CD4-positive, alpha-beta memory T cell (primary cell): ENCODE data around the gene TOR1AIP1. TPM values are rescaled to one million over a fixed set of nuclear protein-coding genes. Genes with fewer than 3 reads are reported as not detected.

Experiments used
- CTCF ChIA-PET: fragments of 350-600 bp; sonication (Branson Sonifier 250); formaldehyde crosslinking; loops from one replicate; lab custom pipeline; 2021; ENCODE audit warnings: inconsistent platforms; ENCODE audit not compliant: partially characterized antibody; lab: Charles Lee
- POLR2A ChIA-PET: fragments of 350-600 bp; sonication (Branson Sonifier 250); formaldehyde crosslinking; loops from one replicate; lab custom pipeline; 2021; ENCODE audit not compliant: partially characterized antibody; lab: Charles Lee
- DNase-seq, 5 donors: peaks; one replicate each; pipeline versions ENCODE4 v3.0.0 to v3.0.0-alpha.2; 2020 to 2022; ENCODE audit warnings: mixed read lengths in 1 of 5
- H3K27ac ChIP-seq: one replicate; pipeline ENCODE4 v1.7.0; 2013; ENCODE audit warnings: low read depth, low read length
- H3K27me3 ChIP-seq: 2 replicates; pipeline ENCODE4 v1.7.0; 2013; ENCODE audit warnings: mild to moderate bottlenecking, low read length, moderate library complexity; ENCODE audit not compliant: insufficient read depth
- H3K36me3 ChIP-seq: 2 replicates; pipeline ENCODE4 v1.7.0; 2013; ENCODE audit warnings: mild to moderate bottlenecking, low read length, moderate library complexity; ENCODE audit not compliant: insufficient read depth
- H3K4me1 ChIP-seq: 2 replicates; pipeline ENCODE4 v1.7.0; 2013; ENCODE audit warnings: mild to moderate bottlenecking, low read length, moderate library complexity; ENCODE audit not compliant: insufficient read depth
- H3K4me3 ChIP-seq, 2 donors: one replicate each; pipeline ENCODE4 v1.7.0; 2013; ENCODE audit warnings: low read length in 2 of 2, mild to moderate bottlenecking in 1 of 2
- H3K9me3 ChIP-seq, 2 donors: one replicate each; pipeline ENCODE4 v1.7.0; 2013; ENCODE audit warnings: low read length in 2 of 2, control low read depth in 1 of 2; ENCODE audit not compliant: control insufficient read depth in 1 of 2
- H3K27ac Mint-ChIP-seq, 7 donors: one replicate each; pipeline ENCODE4 v1.8.0; 2020 to 2021; ENCODE audit warnings: mixed read lengths in 7 of 7, mild to moderate bottlenecking in 6 of 7, inconsistent platforms in 3 of 7, moderate library complexity in 3 of 7
- H3K27me3 Mint-ChIP-seq, 2 donors: one replicate each; pipeline ENCODE4 v1.8.0; 2020 to 2021; ENCODE audit warnings: mixed read lengths in 2 of 2
- H3K36me3 Mint-ChIP-seq, 2 donors: one replicate each; pipeline ENCODE4 v1.8.0; 2020 to 2021; ENCODE audit warnings: mixed read lengths in 2 of 2, inconsistent platforms in 1 of 2, mild to moderate bottlenecking in 1 of 2
- H3K4me1 Mint-ChIP-seq, 4 donors: one replicate each; pipeline ENCODE4 v1.8.0; 2020 to 2021; ENCODE audit warnings: mixed read lengths in 4 of 4, mild to moderate bottlenecking in 1 of 4
- H3K4me3 Mint-ChIP-seq, 8 donors: one replicate each; pipeline ENCODE4 v1.8.0; 2020 to 2021; ENCODE audit warnings: mixed read lengths in 8 of 8, mild to moderate bottlenecking in 7 of 8, moderate library complexity in 6 of 8, inconsistent platforms in 3 of 8
- H3K9me3 Mint-ChIP-seq, 8 donors: one replicate each; pipeline ENCODE4 v1.8.0; 2020 to 2021; ENCODE audit warnings: mixed read lengths in 8 of 8, mild to moderate bottlenecking in 5 of 8, inconsistent platforms in 3 of 8, moderate library complexity in 1 of 8
- intact Hi-C: fragments of 100-400 bp; cut with micrococcal nuclease; formaldehyde crosslinking; loops from one replicate; pipeline ENCODE4 v1.15.1; 2023
- polyA plus RNA-seq, 2 donors: library from polyadenylated mRNA; unstranded; fragments of 300-500 nt; fragmentation: Illumina TruSeq; gene quantifications; one replicate each; pipeline ENCODE4 v1.2.3, GENCODE V29; 2021
- total RNA-seq, 2 experiments: library from RNA; stranded (reverse); gene quantifications; one replicate each; pipeline ENCODE4 v1.2.3, GENCODE V29; 2021

The TOR1AIP1 gene
- total and polyA plus RNA-seq, 4 experiments from 2014 or later = 53.8 to 90.6 (median 70.1) TPM

DNA sequence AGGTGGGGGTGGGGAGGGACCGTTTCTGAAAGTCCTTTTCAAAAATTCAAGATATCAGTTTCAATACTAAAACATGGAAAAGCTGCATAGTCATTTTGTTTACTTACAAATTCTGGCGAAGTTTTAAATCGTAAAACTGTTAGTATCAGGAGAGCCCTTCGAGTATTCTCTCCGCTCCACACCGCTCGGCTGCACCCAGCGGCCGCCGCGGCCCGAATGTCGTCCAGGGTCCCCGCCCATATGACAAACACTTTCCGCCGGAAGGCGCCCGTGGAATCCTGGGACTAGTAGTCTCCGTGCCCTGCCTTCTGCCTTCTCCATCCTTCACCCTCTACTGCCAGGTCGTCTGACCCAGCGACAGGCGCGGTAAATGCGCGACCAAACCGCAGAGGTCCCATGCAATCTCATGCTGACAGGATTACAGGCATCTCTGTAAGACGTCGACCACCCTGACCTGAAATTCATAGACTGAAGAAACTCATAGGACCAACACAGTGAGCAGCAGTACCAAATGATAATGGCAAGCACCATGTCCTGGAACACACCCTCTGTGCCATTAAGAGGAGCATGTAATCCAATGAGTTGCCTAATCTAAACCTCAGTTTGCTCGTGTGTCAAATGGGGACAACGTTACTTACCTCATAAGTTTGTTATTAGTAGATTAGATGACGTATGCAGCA is 4.4 kb upstream of the TOR1AIP1 start, which contains the start of gene TOR1AIP2:
TOR1AIP2 (minus strand) TSS at position 218 of the 680 bp plus-strand sequence. CDS start 25,138 bp downstream, outside the sequence.
- Mint-ChIP-seq H3K4me3 (peak within 1 kb of the TSS; percentile 88 to 96 (median 91)), H3K27me3 (no peaks in the 10 kb centered on the region), H3K36me3 (peaks cover 3 to 36% of the 10 kb centered on the region in 2 donors), H3K9me3 (no peaks in the 10 kb centered on the region), H3K27ac (peak within 1 kb of the TSS; percentile 90 to 98 (median 96)), H3K4me1 (peaks cover 18 to 65% (median 43%) of the 10 kb centered on the region in 4 donors)
- peak; percentile 78 to 89 (median 80) for DNase-seq
- CTCF ChIA-PET = interaction anchor here (0.9 to 3.2 kb wide), 3 partner anchors 11 to 77 kb away, joined by 3 to 21 read pairs (median 7); partner anchors contain the start of gene CEP350
- no peaks in the 10 kb centered on the region for H3K9me3 ChIP-seq
- peaks cover 4% of the 10 kb centered on the region for H3K36me3 ChIP-seq
- H3K27me3 ChIP-seq = no peaks in the 10 kb centered on the region
- H3K4me3 ChIP-seq = peak within 1 kb of the TSS; percentile 61 to 75
- POLR2A ChIA-PET = interaction anchor here (0.6 to 3.3 kb wide), 4 partner anchors 10 to 290 kb away, joined by 3 to 19 read pairs (median 4); partner anchors contain the start of gene CEP350
- intact Hi-C loops = loop anchor here (5.0 kb wide), 1 partner anchor 45 kb away; no protein-coding TSS in a partner anchor
- peaks cover 44% of the 10 kb centered on the region for H3K4me1 ChIP-seq
- peak within 1 kb of the TSS; percentile 76 for H3K27ac ChIP-seq

DNA sequence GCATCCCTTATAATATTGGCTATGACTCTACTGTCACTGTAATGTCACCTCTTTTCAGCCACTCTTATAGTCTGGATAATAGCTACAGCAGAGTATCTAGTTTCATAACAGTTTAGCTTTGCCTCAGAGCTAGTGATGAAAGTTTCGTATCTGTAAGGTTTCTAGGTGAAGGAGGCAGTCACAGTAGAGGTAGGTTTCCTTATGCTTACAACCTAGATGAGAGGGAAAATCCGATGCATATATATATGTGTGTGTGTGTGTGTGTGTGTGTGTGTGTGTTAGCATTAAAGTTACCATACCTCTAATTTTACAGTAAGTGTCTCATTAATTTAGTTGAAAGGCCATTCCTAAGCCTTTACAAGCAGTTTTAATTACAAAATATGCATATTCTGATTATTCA is 2.3 kb upstream of the TOR1AIP1 start:
- Histone ChIP-seq H3K36me3 (peaks cover 2% of the 10 kb centered on the region), H3K27ac (no peak overlapping the region), H3K4me3 (no peak overlapping the region), H3K27me3 (no peaks in the 10 kb centered on the region), H3K4me1 (peaks cover 48% of the 10 kb centered on the region), H3K9me3 (no peaks in the 10 kb centered on the region)
- no peak for DNase-seq
- H3K9me3 Mint-ChIP-seq = no peaks in the 10 kb centered on the region
- POLR2A ChIA-PET = interaction anchor here (0.7 to 4.3 kb wide), 5 partner anchors 64 to 622 kb away, joined by 3 to 36 read pairs (median 4); partner anchors contain the start of genes ACBD6, CEP350 and QSOX1
- CTCF ChIA-PET = interaction anchor here (1.0 to 4.6 kb wide), 4 partner anchors 12 to 75 kb away, joined by 3 to 17 read pairs (median 8); partner anchors contain the start of gene CEP350
- peaks cover 4 to 39% of the 10 kb centered on the region in 2 donors for H3K36me3 Mint-ChIP-seq
- intact Hi-C loops = loop anchor here (5.0 kb wide), 2 partner anchors 47 to 1213 kb away; no protein-coding TSS in a partner anchor
- H3K4me3 Mint-ChIP-seq = peak overlapping the region in 2 of 8 donors; percentile 3 to 10
- H3K27ac Mint-ChIP-seq = peak overlapping the region in 3 of 7 donors; percentile 27 to 66 (median 29)
- peaks cover 25 to 76% (median 47%) of the 10 kb centered on the region in 4 donors for H3K4me1 Mint-ChIP-seq
- no peaks in the 10 kb centered on the region for H3K27me3 Mint-ChIP-seq

DNA sequence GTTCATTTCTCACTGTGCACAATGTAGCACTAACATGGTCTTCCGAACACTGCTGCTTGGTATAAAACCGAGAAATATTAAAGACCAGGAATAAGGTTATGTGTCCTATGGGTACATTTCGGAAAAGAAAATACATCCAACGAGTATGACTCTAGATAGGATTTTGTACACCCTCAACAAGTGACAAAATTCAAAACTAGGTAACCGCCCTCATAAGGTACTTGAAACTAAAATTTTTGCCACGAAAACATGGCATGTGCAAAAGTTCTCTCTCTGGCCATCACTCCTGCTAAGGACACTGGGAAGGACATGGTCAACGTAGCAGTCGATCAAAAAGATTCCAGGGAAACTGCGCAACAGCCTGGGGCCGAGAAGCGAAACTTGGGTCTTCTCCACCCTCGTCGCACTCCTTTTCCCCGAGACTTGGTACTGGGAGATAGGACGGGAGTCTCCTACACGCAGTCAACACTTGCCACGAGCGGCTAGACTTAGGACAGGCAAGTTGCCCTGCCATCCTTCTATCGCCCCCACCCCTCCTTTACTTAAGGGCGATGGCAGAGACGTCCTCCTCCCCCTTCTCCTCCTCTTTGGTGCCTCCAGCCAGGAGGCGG is 338 bp upstream of the TOR1AIP1 start:
- H3K27ac ChIP-seq = peak overlapping the region; percentile 99
- Mint-ChIP-seq H3K36me3 (peaks cover 8 to 46% of the 10 kb centered on the region in 2 donors), H3K4me1 (peaks cover 26 to 73% (median 49%) of the 10 kb centered on the region in 4 donors), H3K4me3 (peak overlapping the region; percentile 94 to 99 (median 96)), H3K27ac (peak overlapping the region; percentile 99 to 100 (median 100)), H3K27me3 (no peaks in the 10 kb centered on the region), H3K9me3 (no peaks in the 10 kb centered on the region)
- intact Hi-C loops = loop anchor here (1.0 to 5.0 kb wide), 9 partner anchors 67 to 1211 kb away; partner anchors contain the start of genes ACBD6, CEP350, MR1 and QSOX1
- peak overlapping the region; percentile 80 to 83 for H3K4me3 ChIP-seq
- POLR2A ChIA-PET = interaction anchor here (0.7 to 4.3 kb wide), 23 partner anchors 11 to 1209 kb away, joined by 3 to 108 read pairs (median 5); partner anchors contain the start of genes ACBD6, AXDND1, CEP350 and QSOX1
- no peaks in the 10 kb centered on the region for H3K9me3 ChIP-seq
- no peak for DNase-seq
- peaks cover 50% of the 10 kb centered on the region for H3K4me1 ChIP-seq
- no peaks in the 10 kb centered on the region for H3K27me3 ChIP-seq
- peaks cover 14% of the 10 kb centered on the region for H3K36me3 ChIP-seq
- CTCF ChIA-PET = interaction anchor here (1.4 to 4.6 kb wide), 5 partner anchors 14 to 73 kb away, joined by 3 to 17 read pairs (median 10); partner anchors contain the start of gene CEP350

DNA sequence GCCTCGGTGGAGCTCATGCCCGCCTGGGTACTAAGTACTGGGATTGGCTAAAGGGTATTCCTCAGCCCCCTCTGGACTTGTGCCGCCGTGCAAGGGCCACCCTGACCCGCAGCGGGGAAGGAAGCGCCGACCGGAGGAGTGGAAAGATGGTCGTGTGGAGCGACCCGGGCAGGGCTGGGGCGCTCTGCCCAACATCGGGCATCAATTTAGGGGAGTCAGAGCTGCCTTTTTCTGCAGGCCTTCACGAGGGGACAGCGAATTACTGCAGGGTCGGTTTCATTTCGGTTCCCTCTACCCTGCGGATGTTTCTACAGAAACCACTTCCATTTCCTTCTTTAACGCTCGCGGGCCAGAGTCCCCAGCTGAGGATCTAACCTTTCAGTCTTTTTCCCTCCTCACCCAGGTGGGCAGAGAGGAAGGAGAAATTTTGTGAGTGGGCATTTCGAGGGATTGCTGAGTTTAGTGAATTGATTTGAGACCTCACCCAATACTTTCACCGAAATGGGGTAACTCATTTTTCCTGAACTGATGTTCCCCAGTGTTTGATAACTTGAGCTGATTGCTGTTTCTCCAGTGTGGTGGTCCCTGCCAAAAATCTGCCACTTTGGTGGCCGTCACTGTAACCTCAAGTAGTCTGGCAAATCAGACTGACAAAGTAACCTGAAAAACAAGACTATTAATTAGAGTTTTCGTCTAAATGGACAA is 1.1 kb downstream of the TOR1AIP1 start:
- Histone ChIP-seq H3K9me3 (no peaks in the 10 kb centered on the region), H3K36me3 (peaks cover 20% of the 10 kb centered on the region), H3K4me1 (peaks cover 56% of the 10 kb centered on the region), H3K27ac (peak overlapping the region; percentile 99), H3K27me3 (no peaks in the 10 kb centered on the region), H3K4me3 (peak overlapping the region; percentile 80 to 94)
- Mint-ChIP-seq H3K27me3 (no peaks in the 10 kb centered on the region), H3K9me3 (no peaks in the 10 kb centered on the region), H3K27ac (peak overlapping the region; percentile 99 to 100 (median 100)), H3K36me3 (peaks cover 8 to 52% of the 10 kb centered on the region in 2 donors), H3K4me3 (peak overlapping the region; percentile 94 to 99 (median 96)), H3K4me1 (peaks cover 34 to 77% (median 53%) of the 10 kb centered on the region in 4 donors)
- ChIA-PET CTCF (interaction anchor here (0.9 to 4.6 kb wide), 9 partner anchors 14 to 296 kb away, joined by 3 to 17 read pairs (median 5); partner anchors contain the start of gene CEP350), POLR2A (interaction anchor here (0.7 to 4.3 kb wide), 27 partner anchors 10 to 1277 kb away, joined by 3 to 108 read pairs (median 5); partner anchors contain the start of genes ACBD6, AXDND1, CEP350 and QSOX1)
- DNase-seq = peak in 3 of 5 donors; percentile 58 to 66 (median 58)
- intact Hi-C loops = loop anchor here (2.0 to 5.0 kb wide), 3 partner anchors 516 to 1209 kb away; no protein-coding TSS in a partner anchor

DNA sequence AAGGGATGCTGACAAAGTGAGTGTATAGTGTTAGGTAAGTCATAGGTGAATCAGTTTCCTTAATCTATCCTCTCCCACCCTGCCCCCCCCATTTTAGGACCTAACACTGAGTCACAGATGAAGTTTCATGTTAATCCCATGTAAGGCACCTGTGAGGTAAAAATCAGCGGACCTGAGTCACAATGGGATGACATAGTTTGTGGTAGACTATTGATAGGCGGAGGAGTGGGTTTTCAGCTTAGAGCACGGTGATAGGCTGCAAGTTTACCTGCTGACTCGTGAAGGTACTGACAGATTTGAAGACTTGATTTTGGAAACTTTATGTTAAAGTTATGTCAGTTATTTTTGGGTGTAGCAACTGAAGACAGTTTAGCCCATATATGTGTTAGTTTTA is 1.7 kb downstream of the TOR1AIP1 start:
- peak overlapping the region; percentile 94 to 99 (median 96) for H3K4me3 Mint-ChIP-seq
- H3K9me3 ChIP-seq = no peaks in the 10 kb centered on the region
- H3K4me1 Mint-ChIP-seq = peaks cover 33 to 75% (median 52%) of the 10 kb centered on the region in 4 donors
- DNase-seq = peak; percentile 59 to 94 (median 70)
- POLR2A ChIA-PET = interaction anchor here (1.0 to 4.3 kb wide), 13 partner anchors 23 to 1138 kb away, joined by 3 to 108 read pairs (median 7); partner anchors contain the start of genes ACBD6, AXDND1, CEP350 and QSOX1
- CTCF ChIA-PET = interaction anchor here (0.9 to 4.6 kb wide), 7 partner anchors 13 to 295 kb away, joined by 3 to 17 read pairs (median 5); no protein-coding TSS in a partner anchor
- peaks cover 22% of the 10 kb centered on the region for H3K36me3 ChIP-seq
- H3K27ac Mint-ChIP-seq = peak overlapping the region; percentile 99 to 100 (median 100)
- no peaks in the 10 kb centered on the region for H3K27me3 ChIP-seq
- peaks cover 59% of the 10 kb centered on the region for H3K4me1 ChIP-seq
- no peaks in the 10 kb centered on the region for H3K27me3 Mint-ChIP-seq
- intact Hi-C loops = loop anchor here (2.0 to 5.0 kb wide), 3 partner anchors 517 to 1209 kb away; no protein-coding TSS in a partner anchor
- peaks cover 8 to 55% of the 10 kb centered on the region in 2 donors for H3K36me3 Mint-ChIP-seq
- peak overlapping the region; percentile 99 for H3K27ac ChIP-seq
- H3K4me3 ChIP-seq = peak overlapping the region; percentile 80 to 94
- H3K9me3 Mint-ChIP-seq = no peaks in the 10 kb centered on the region

DNA sequence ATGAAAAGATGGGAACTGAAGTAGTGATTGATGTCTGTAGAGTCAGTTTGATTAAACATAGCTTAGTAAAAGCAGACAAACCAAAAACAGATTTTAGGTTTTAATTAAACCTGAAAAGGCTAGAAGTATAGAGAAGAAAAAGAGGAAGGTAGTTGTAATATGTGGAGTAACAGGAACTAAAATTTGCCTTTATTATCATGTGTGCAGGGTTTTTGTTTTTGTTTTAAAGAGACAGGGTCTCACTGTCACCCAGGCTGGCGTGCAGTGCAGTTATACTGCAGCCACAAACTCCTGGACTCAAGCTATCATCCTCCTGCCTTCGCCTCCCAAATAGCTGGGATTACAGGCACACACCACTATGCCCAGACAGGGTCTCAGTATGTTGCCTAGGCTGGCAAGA is 6.0 kb downstream of the TOR1AIP1 start:
- peaks cover 57% of the 10 kb centered on the region for H3K4me1 ChIP-seq
- no peaks in the 10 kb centered on the region for H3K27me3 Mint-ChIP-seq
- H3K36me3 Mint-ChIP-seq = peaks cover 12 to 67% of the 10 kb centered on the region in 2 donors
- H3K27me3 ChIP-seq = no peaks in the 10 kb centered on the region
- H3K4me1 Mint-ChIP-seq = peaks cover 28 to 53% (median 38%) of the 10 kb centered on the region in 4 donors
- H3K4me3 ChIP-seq = no peak overlapping the region
- DNase-seq = no peak
- peak overlapping the region in 6 of 7 donors; percentile 2 to 75 (median 12) for H3K27ac Mint-ChIP-seq
- CTCF ChIA-PET = interaction anchor here (2.4 kb wide), 1 partner anchor 21 kb away, joined by 10 read pairs; no protein-coding TSS in a partner anchor
- peak overlapping the region in 4 of 8 donors; percentile 1 to 23 (median 10) for H3K4me3 Mint-ChIP-seq
- no peaks in the 10 kb centered on the region for H3K9me3 Mint-ChIP-seq
- peaks cover 39% of the 10 kb centered on the region for H3K36me3 ChIP-seq
- no peaks in the 10 kb centered on the region for H3K9me3 ChIP-seq
- POLR2A ChIA-PET = interaction anchor here (1.0 kb wide), 1 partner anchor 12 kb away, joined by 3 read pairs; no protein-coding TSS in a partner anchor
- peak overlapping the region; percentile 6 for H3K27ac ChIP-seq
- intact Hi-C loops = no loop called here
